Erythroblast (primary cell): ENCODE results near the gene SLC44A3.

Experiments
- GATA1 ChIP-seq: IDR thresholded peaks from 2 replicates; pipeline ENCODE4 v1.6.1; 2011; ENCODE audit warnings: low read depth, mild to moderate bottlenecking, control low read depth, low read length, moderate library complexity
- POLR2A ChIP-seq: IDR thresholded peaks from 2 replicates; pipeline ENCODE4 v1.6.1; 2011; ENCODE audit warnings: mild to moderate bottlenecking, low read length

DNA sequence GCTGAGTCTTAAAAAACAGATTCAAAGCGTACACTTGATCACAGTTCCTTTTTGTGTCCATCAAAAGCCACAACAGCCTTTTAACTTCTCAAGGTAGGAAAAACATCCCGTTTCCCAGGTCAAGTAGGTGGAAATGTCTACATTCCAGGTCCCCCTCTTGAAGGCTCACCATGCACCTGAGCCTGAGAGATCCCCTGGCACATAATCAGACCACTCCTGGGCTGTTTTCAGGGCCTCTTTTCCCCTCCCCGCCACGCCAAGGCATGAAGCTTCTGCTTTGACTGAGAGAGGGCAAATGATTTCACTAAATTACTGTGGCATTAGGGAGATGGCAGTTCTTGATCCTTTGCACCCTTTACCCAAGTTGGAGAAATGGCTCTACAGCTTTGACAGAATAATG lies 85.0 kb downstream of the SLC44A3 start:
- TF ChIP-seq POLR2A (no peak), GATA1 (no peak)
